NT2/D1 (cell line): ENCODE results near the gene GJB4.

Experiments used
- DNase-seq: peaks from one replicate; pipeline ENCODE4 v3.0.0-alpha.2; 2011; ENCODE audit warnings: low read depth, low spot score
- H3K27me3 ChIP-seq: 2 replicates; pipeline ENCODE4 v1.6.0; 2011; ENCODE audit warnings: mild to moderate bottlenecking; ENCODE audit not compliant: insufficient read length, insufficient read depth
- H3K36me3 ChIP-seq: 2 replicates; pipeline ENCODE4 v1.6.1; 2011; ENCODE audit warnings: mild to moderate bottlenecking, low read length, mixed read lengths; ENCODE audit not compliant: insufficient read depth, insufficient read length
- H3K4me1 ChIP-seq: 2 replicates; pipeline ENCODE4 v1.5.1; 2011; ENCODE audit not compliant: insufficient read depth, insufficient read length
- H3K4me3 ChIP-seq: 2 replicates; pipeline ENCODE4 v1.5.1; 2011; ENCODE audit warnings: low read depth; ENCODE audit not compliant: insufficient read length
- H3K9ac ChIP-seq: 2 replicates; pipeline ENCODE4 v1.6.0; 2011; ENCODE audit warnings: low read depth; ENCODE audit not compliant: insufficient read length
- H3K9me3 ChIP-seq: 2 replicates; pipeline ENCODE4 v1.5.1; 2011; ENCODE audit warnings: mild to moderate bottlenecking, low read length; ENCODE audit not compliant: insufficient read depth
- SUZ12 ChIP-seq: IDR thresholded peaks from 2 replicates; pipeline ENCODE4 v1.6.1; 2011; ENCODE audit not compliant: insufficient read length, insufficient read depth; ENCODE audit errors: extremely low read depth
- YY1 ChIP-seq: IDR thresholded peaks from 2 replicates; pipeline ENCODE4 v1.6.1; 2011; ENCODE audit not compliant: insufficient read length, insufficient read depth
- ZNF274 ChIP-seq: IDR thresholded peaks from 2 replicates; pipeline ENCODE4 v1.6.1; 2011; ENCODE audit warnings: mild to moderate bottlenecking, low read depth, low read length

GJB4 gene

DNA sequence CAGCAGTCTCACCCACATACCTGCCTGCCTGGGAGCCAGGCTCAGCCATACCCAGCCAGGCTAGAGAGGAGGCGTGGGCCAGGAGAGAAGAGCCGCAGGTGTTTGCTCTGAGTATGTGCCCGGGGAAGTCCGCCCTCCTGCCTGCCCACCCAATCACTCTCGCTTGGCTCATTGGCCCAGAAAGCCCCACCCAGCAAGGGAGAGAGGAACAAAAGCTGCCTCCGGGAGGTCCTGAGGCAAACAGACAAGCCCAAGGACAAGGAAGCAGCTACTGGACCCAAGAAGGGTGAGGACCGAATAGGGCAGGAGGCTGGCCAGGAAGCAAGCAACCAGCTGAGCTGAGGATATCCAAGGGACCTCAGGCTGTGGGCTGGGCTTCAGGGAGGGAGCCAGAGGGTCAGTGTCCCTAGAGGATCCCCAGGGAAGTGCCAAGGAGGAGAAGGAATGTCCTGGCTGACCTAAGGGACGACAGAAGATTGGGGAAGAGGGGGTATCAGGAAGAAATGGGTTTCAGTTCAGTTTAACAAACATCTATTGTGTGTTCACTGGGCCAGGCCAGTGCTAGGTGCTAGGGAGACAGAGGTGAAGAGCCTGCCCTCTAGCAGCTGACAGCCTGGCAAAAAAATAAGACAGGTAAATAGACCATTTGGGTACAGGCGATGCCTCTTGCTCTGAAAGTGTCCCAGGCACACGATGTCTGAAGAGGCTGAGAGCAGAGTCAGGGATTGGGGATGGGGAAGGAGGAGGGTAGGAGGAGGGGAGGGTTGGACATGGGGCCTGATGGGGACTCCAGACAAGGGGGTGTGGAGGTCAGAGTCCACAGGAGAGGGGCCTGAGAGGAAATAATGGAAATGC lies at the start of gene GJB4:
GJB4 (plus strand) TSS at position 238 of the 855 bp plus-strand sequence. CDS start 1,515 bp downstream, outside the sequence.
- no peak for DNase-seq
- H3K9me3 ChIP-seq = peaks cover 9% of the 10 kb centered on the region; the same call in 1 of the 2 replicates
- TF ChIP-seq YY1 = no peak
- TF ChIP-seq SUZ12 = no peak
- no peak for TF ChIP-seq ZNF274
- peaks cover 2% of the 10 kb centered on the region for H3K27me3 ChIP-seq
- H3K36me3 ChIP-seq = no peaks in the 10 kb centered on the region
- no peak within 1 kb of the TSS for H3K9ac ChIP-seq
- peaks cover 31% of the 10 kb centered on the region for H3K4me1 ChIP-seq
- H3K4me3 ChIP-seq = no peak within 1 kb of the TSS

DNA sequence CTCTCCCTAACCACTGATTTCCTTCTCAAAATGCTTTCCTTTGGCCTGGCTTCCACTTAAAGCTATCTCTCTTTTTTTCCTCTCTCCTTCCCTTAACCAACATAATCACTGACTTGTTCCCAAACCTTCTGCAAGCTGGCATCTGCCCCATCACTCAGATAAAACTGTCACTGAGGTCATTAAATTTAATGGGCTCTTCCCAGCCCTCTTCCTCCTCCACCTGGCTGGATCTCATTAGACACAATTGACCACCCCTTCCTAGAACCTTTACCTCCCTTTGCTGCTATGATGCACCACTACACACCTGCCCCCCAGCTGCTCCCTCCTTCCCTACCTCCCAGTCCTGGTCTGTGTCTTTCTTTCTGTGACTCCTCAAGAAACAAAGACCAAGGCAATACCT lies 48.7 kb upstream of the GJB4 start:
- Histone ChIP-seq H3K27me3 (peaks cover 6% of the 10 kb centered on the region), H3K4me3 (no peak overlapping the region), H3K36me3 (no peaks in the 10 kb centered on the region), H3K9ac (no peak overlapping the region), H3K9me3 (no peaks in the 10 kb centered on the region), H3K4me1 (no peaks in the 10 kb centered on the region)
- no peak for TF ChIP-seq YY1
- TF ChIP-seq SUZ12 = no peak
- TF ChIP-seq ZNF274 = no peak
- DNase-seq = no peak

DNA sequence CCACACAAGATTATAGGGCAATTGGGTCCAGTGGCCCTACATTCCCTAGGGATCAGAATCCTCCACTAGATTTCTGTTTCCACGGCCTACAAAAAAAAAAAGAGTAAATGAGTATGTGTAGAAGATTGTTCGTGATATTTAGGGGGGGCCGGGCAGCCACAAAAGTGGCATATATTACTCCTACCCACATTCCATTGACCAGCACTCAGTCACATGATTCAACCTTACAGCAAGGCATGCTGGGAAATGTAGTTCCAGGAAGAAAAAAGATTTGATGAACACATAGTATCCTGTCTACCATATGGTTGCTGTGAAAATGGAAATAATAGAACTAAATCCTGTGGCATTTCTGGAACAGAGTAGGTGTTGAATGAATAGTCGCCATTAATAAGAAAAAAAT lies 48.1 kb upstream of the GJB4 start:
- Histone ChIP-seq H3K4me1 (no peaks in the 10 kb centered on the region), H3K9me3 (no peaks in the 10 kb centered on the region), H3K36me3 (no peaks in the 10 kb centered on the region), H3K9ac (no peak overlapping the region), H3K4me3 (no peak overlapping the region), H3K27me3 (peaks cover 6% of the 10 kb centered on the region)
- no peak for DNase-seq
- TF ChIP-seq YY1 (no peak), ZNF274 (no peak), SUZ12 (no peak)

DNA sequence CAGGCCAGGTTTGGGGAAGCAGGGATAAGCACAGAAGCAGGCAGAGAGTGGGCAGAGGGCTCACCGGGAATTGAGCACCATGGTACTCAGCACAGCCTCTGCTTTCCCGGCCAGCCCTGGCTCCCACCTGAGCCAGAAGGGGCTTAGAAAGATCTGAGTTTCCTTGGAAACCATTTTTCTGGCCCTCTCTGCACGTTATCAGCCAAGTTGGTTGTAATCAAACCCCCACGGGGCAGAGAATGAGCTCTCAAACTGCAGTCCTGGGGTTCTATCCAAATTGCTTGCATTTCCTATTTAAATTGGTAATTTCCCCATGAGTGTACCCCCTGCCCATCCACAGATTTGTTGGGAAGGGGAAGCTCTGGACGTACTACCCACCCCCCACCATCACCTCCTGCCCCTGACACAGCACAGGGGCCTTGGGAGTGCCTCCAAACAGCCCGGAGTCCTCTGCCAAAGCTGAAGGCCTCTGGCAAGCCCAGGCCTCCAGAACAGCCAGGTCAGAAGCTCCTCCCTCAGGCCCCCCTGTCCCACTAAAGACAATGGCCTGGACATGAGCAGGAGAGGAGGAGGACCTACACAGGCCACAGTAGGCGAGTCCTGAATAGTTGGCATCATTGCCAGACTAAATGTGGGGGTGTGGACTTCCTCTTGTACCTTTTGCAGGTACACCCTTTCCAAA lies 47.4 kb upstream of the GJB4 start:
- TF ChIP-seq SUZ12 (no peak), ZNF274 (no peak), YY1 (no peak)
- H3K4me3 ChIP-seq = no peak overlapping the region
- H3K27me3 ChIP-seq = peaks cover 6% of the 10 kb centered on the region
- H3K9me3 ChIP-seq = no peaks in the 10 kb centered on the region
- no peak overlapping the region for H3K9ac ChIP-seq
- H3K4me1 ChIP-seq = no peaks in the 10 kb centered on the region
- H3K36me3 ChIP-seq = no peaks in the 10 kb centered on the region
- no peak for DNase-seq

DNA sequence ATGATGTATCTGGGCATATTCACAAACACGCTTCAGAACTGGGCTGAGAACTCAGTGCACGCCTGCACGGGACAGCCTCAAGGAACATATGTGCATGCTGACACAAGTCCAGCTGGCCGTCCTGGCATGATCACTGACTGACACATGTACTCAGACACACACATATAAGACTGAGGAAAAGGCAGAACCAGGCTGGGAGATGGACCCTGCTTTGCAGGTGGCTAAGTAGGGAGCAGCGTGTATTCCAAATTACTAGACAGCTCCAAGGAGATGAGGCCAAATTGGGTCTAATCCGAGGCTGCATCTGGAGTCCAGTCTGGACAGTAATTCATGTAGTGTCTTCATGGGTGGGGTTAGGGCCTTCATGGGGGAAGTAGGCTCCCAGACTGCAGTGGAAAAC lies 46.1 kb upstream of the GJB4 start:
- TF ChIP-seq SUZ12 = no peak
- TF ChIP-seq ZNF274 = no peak
- no peak for TF ChIP-seq YY1
- no peak for DNase-seq
- Histone ChIP-seq H3K27me3 (peaks cover 6% of the 10 kb centered on the region), H3K36me3 (no peaks in the 10 kb centered on the region), H3K9ac (no peak overlapping the region), H3K4me3 (no peak overlapping the region), H3K9me3 (no peaks in the 10 kb centered on the region), H3K4me1 (no peaks in the 10 kb centered on the region)

DNA sequence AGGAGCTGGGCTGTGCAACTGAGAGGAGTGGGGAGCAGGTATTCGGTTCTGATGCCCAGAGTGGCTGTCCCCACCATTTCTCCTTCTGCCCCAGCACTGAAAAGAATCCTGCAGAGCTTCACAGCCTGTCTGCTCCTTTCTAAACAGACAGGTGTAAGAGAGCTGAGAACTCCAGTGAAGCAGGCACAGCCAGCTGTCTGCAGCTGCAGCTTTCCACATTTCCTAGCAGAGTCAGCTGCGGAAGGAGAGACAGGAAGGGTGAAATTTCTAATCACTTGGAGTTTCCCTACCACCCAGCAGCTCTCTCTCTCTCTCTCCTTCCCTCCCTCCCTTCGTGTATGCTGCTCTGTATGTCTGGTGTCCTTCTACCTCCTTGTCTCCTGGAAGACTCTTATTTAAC lies 45.2 kb upstream of the GJB4 start:
- Histone ChIP-seq H3K4me3 (no peak overlapping the region), H3K9ac (no peak overlapping the region), H3K9me3 (no peaks in the 10 kb centered on the region), H3K27me3 (peaks cover 6% of the 10 kb centered on the region), H3K36me3 (no peaks in the 10 kb centered on the region), H3K4me1 (no peaks in the 10 kb centered on the region)
- TF ChIP-seq YY1 (no peak), SUZ12 (no peak), ZNF274 (no peak)
- no peak for DNase-seq

DNA sequence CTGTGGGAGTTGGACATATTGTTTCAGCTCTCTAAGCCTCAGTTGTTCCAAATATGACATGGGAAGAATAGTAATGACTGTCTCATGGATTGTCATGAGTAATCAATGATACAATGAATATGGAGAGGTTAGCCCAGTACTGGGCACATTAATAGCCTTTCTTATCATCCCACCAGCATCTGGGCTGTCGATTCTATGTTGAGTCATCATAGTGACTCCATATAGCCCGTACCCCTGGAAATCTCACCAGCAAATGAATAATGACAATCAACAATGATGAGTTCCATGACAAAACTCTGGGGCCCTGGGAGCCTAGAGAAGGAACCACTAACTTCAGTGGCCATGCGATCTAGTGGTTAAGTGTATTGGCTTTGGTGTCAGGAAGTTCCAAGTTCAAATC lies 44.4 kb upstream of the GJB4 start:
- Histone ChIP-seq H3K4me1 (no peaks in the 10 kb centered on the region), H3K9me3 (no peaks in the 10 kb centered on the region), H3K9ac (no peak overlapping the region), H3K27me3 (peaks cover 4% of the 10 kb centered on the region), H3K4me3 (no peak overlapping the region), H3K36me3 (no peaks in the 10 kb centered on the region)
- no peak for TF ChIP-seq YY1
- TF ChIP-seq SUZ12 = no peak
- no peak for TF ChIP-seq ZNF274
- DNase-seq = no peak
